SK-N-SH (cell line): Measurements from ENCODE around the gene HAUS7.

Experiments
- CTCF ChIP-seq: fragments of 200-600 bp; sonication (generic); IDR thresholded peaks from 2 replicates; pipeline ENCODE4 v1.6.1; 2017; ENCODE audit warnings: antibody characterized with exemption, mild to moderate bottlenecking, moderate library complexity
- TEAD4 ChIP-seq: IDR thresholded peaks from 2 replicates; pipeline ENCODE4 v1.4.0; 2012; ENCODE audit warnings: mild to moderate bottlenecking, borderline replicate concordance; ENCODE audit not compliant: insufficient read depth
- USF2 ChIP-seq: fragments of 150-350 bp; IDR thresholded peaks from 2 replicates; pipeline ENCODE4 v1.6.1; 2017; ENCODE audit warnings: antibody characterized with exemption, low read length, low read depth, borderline replicate concordance

GRCh38 chrX:153482376-153483015 is 12.1 kb upstream of the HAUS7 start:
- no peak for TF ChIP-seq CTCF
- no peak for TF ChIP-seq TEAD4
- no peak for TF ChIP-seq USF2
